Sciatic nerve (tissue), 2 donors: ENCODE results near the gene TMC3. TPM values are rescaled to one million over a fixed set of nuclear protein-coding genes. Genes with fewer than 3 reads are reported as not detected.
"Not testable (repeated sequence)": the region's sequence is repeated elsewhere in the genome, so short reads cannot be mapped to it uniquely, and the experiment has no call there.

Experiments
- ATAC-seq: fragments of 200-7000 bp; cut with Tn5 transposase; one replicate; pipeline ENCODE4 v1.9.1; 2020; ENCODE audit warnings: mild to moderate bottlenecking, moderate library complexity
- DNase-seq: peaks from one replicate; pipeline ENCODE4 v3.0.0-alpha.2; 2020; ENCODE audit warnings: low spot score
- intact Hi-C: fragments of 100-400 bp; cut with DNase I; formaldehyde crosslinking; loops from one replicate; pipeline ENCODE4 v1.14.2; 2022
- total RNA-seq: library from RNA; stranded (reverse); fragmentation: NEBNext Ultra II Directional; extraction: Animal tissue kit (Norgen Biotek cat#: 25700); gene quantifications from one replicate; pipeline ENCODE4 v1.2.1, GENCODE V29; 2021
- donor health status: DM: no; HTN: no; CAD: no.
- donor health status: DM: no; HTN: no; CAD: no.

The TMC3 gene
- total RNA-seq, 1 donor from 2014 or later, result 0.13 TPM

DNA sequence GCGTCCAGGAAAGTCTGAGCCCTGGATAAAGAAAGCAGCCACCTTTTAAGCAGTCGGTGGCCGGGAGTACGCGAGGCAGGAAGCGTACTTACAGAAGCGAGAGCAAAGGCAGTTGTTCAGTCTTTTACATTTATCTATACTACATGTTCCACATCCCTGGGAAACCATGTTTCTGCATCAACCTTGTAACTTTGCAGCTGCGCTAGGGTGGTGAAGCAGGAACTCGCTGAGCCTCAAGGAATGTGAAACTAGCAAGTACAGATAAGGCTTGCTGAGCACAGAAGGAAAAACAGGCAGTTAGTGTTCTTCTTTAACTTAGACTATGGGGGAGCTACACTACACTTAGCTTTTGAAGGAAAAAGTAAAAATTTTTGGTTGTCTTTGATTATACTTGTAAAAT, 42.9 kb downstream of the TMC3 start:
- intact Hi-C loops, DNase-seq, ATAC-seq: not testable (repeated sequence)

DNA sequence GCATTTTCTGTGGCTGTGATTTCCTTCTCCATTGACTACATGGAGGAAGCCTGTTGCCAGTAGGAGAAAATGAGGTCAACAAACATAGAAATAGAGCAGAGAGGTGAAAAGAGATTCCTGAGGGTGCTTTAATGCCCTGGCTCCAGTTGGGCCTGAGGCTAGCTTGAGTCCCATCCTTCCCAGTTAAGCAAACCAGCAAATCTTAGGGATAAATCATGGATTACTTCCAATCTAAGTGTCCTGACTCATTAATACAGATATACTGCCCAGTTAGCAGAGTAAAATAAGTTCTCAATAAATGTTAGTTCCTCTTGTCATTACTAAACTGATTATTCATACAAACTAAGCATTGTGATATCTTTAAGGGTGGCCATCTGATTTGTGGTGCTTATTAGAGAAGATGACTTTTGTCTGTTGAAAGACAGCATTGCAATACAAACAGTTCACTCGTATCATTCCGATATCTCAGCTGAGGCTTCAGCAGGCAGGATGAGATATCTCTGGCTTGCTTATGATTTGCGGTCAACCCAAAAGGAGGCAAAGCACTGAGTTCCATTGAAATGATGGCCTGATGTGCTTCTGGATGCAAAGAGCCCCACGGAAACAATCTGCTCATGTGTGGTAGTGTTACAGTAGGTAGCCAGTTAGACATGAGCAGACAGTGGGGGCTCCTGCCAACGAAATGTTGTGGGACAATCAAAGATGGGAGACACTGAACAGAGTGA, 43.5 kb downstream of the TMC3 start:
- ATAC-seq (no peak), DNase-seq (no peak)
- intact Hi-C loops, result no loop called here

DNA sequence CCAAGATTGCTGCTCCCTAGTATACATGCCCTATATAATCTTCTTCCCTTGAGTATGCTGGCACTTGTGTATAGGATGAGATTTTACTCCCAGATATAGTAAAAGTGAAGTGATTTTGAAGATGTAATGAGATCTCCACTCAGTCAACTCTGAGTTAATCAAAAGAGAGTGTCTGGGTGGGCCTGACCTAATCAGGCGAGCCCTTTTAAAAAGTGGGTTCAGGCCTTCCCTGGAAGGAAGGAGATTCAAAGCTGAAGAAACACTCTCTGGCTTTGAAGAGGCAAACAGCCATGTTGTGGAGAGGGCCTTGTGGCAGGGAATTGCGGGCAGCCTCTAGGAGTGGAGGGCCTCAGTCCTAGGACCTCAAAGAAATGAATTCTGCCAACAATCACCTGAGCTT, 44.6 kb downstream of the TMC3 start:
- DNase-seq, result no peak
- intact Hi-C loops, result no loop called here

DNA sequence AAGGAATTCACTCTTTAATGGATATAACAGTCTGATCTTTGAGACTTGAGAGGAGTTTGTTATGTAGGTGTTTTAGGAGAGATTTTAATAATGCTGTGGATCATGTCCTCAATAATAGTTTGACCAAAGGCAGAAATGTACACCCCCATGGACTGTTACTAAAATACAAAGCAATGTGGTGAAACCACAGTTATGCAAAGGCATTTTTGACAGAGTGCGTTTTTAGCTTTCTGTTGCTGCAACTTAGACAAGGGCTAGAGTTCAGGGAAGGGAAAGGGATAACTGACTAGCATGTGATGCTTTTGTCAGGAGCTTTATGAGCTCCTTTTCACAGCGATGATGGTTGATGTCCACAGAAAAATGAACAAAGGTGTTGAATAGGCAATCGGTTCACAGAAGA, 46.5 kb downstream of the TMC3 start:
- ATAC-seq (no peak), DNase-seq (no peak)
- intact Hi-C loops, result no loop called here

More for the DNA sequence above, 44.6 kb downstream of the TMC3 start:
- no peak for ATAC-seq

DNA sequence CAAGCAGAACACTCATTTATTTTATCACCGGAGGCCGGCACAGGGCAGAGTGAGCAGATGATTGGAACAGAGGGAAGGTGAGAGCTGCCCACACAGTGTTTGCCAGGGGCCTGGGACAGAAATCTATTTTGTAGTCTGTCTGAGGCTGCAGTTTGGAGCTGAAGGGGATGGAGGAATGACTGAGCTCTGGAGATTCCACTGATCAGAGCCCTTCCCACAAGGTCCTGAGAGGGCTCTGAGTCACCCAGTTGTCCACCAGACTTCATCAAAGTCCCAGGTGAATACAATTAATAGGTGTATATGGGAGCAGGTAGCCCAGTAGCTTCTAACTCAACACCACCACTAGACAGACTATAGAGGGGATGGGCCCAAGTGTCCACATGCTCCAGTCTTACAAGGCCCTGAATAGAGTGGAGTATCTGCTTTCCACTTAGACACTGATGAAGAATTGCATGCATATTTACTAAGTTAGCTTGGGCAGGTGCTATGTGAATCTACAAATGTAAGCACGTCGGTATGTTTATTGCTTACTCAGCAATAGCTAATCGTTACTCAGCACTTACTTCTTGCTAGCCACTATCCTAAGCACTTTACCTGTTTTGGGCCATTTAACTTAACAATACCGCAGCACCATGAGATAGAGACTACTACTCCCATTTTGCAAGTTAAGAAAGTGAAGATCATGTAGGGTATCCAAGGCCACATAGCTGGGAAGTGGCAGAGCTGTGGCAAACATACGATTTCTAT, 47.4 kb downstream of the TMC3 start:
- DNase-seq (no peak), ATAC-seq (no peak)
- intact Hi-C loops, result no loop called here

DNA sequence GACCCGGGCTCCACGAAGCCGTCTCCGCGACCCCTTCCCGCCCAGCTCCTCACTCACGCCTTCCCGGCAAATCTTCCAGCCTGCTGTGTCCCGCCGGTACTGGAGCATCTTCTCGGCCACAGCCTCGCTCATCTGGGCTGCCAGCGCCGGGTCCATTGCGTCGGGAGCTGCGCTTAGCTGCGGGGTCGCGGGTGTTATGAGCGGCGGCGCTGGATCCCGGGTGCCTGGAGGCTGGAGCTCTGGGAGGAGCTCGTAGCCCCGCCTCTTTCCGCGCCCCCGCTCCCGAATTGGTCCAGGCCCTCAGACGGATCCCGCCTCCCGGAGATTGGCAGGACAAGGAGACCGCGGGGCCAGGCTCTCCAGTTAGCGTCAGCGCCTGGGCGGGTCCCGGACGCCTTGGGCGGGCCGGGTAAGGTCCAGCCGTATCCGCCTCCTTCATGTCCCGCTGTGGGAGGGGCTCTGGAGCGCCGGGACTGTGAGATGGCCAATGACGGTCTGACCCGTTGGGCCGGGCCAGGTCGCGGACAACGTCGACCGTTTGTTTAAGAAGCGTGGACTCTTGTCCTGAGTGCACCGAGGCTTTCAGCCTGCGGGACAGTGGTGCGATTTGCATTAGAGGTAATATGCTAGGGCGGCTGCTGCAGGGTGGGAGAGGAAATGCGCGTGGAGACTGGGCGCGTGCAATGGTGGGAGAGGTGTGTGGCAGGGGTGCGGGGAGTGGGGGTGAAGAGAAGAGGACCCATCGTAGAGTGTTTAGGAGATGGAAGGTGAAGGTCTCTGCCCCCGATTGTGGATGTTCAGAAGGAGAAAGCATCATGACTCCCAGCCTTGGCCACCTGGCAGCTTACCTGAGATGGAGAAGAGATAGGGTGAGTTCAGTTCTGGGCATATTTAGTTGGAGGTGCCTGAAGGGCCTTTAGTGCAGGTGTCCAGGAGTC, 49.8 kb downstream of the TMC3 start, which contains the start of gene STARD5:
Gene STARD5 (minus strand): TSS at position 198 of the 938 bp plus-strand sequence. CDS start 42 bp downstream, at position 156.
- intact Hi-C loops, result no loop called here
- DNase-seq, result peak; percentile 99
- ATAC-seq, result peak; percentile 100

DNA sequence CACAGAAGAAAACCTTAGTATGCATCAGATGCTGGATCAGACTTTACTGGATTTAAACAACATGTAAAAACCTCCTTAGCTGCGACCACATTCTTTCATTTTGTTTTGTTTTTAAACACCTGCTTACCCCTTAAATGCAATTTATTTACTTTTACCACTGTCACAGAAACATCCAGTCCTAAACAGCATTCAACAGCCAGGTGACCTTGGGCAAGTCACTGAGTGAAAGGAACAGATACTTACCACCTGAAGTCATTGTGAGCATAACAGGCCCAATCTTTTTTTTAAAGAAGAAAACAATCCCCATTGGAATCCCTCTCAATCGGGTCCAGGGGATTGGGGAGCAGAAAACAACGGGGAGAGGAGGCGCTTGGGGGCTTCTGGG, 50.5 kb downstream of the TMC3 start:
- intact Hi-C loops, result no loop called here
- DNase-seq (no peak), ATAC-seq (peak; percentile 4)

DNA sequence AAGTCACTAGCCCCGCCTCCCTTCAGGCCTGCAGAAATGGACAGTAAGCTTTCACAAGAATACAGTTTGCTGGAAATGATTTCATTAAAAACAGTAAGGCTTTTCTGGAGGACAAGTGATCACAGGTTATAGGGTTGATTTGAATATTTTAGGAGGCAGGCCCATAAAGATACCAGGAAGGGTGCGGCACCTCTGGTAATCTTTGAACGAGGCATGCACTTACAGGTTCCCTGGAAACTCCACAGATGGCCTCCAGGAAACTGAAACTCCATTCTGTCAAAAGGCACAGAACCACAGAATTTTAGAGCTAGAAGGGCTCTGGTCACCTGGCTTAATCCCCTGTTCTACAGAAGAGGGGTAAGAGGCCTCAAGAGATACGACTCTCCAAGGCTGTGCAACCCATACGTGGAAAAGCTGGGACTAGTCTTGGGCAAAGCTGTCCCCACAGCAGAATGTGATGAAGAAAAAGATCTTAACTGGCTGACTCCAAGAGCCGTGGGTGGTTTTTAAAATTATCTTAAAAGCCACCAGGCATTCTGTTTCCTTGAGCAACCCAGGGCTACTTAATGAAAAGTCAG, 51.2 kb downstream of the TMC3 start:
- intact Hi-C loops, result no loop called here
- ATAC-seq (no peak), DNase-seq (no peak)

DNA sequence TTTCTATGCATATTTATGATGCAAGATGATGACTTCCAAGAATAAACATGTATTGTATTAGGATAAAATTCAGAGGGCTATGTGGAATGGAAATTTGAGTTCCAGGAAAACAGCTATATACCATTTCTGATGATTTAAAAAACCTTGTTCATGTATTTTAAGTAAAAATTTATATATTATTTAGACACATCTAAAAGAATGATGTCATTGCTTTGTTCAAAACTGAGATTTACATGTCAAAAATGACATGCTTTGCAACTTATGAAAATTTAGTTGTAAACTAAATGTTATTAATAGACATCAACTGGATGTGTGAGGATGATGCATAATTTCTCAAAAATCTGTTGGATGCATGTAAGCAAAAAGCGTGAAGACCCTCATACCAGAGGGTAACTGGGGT, 52.3 kb downstream of the TMC3 start:
- ATAC-seq (no peak), DNase-seq (no peak)
- intact Hi-C loops, result no loop called here

DNA sequence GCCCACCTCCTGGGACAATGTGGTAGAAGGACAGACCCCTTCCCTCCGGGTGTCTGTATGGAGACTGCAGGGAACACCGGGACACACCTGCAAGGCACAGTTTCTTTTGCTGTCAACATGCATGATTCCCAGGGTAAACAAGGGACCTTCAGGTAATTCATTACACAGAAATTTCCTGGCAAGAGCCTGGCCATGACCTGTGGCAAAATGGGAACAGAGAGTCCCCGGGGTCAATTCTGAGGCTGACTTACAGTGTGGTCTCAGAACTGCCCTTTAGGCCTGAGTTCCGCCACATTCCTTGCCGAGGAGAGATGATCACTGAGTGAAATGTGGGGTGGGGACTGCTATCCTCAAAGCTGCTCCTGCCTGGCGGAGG, 56.4 kb downstream of the TMC3 start:
- intact Hi-C loops, result no loop called here
- DNase-seq (no peak), ATAC-seq (no peak)

DNA sequence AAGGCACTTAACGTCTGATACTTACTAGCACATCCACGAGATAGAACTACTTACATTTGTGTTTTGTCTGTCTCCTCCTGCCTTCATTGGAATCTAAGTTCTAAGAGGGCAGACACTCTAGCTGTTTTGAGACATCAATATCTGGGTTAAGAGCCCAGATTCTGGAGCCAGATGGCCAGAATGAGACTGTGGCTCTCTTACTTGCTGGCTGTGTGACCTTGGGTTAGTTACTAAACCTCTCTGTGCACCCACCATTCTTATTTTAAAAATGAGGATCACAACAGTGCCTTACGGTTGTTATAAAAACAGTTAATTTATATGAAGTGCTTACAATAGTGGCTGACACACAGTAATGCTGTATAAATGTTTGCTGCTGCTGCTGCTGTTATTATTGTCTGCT, 57.7 kb downstream of the TMC3 start:
- intact Hi-C loops, result no loop called here
- no peak for ATAC-seq
- no peak for DNase-seq

DNA sequence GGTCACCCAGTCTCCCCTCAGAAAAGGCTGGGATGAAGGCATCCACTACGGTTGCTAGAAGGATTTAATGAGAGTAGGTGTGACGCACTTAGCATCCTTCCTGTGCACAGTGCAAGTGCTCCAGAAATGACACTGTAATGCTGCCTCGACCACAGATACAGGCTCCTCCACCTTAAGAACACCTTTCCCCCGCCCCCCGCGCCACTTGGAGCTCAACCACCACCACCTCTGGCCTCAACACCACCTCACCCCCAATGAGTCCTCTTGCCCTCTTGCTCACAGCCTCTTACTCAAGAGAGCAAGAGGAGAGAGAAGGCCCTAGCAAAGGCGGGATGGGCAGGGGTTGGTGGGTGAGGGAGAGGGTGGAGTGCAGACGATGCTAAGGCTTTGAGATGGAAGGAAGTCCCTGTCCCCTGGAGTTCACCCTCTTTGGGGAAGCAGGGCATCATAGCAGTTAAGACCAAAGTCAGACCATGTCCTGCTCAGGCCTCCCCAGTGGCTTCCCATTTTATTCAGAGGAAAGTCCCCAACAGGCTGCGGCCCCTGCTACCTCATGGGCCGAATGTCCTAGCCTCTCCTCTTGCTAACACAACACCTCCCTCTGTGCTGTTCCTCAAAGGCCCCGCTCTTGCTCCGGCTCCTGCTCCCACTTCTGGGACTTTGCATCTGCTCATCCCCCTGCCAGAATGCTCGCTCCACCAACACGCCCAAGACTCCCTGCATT, 58.4 kb downstream of the TMC3 start:
- no peak for ATAC-seq
- no peak for DNase-seq
- intact Hi-C loops, result no loop called here

DNA sequence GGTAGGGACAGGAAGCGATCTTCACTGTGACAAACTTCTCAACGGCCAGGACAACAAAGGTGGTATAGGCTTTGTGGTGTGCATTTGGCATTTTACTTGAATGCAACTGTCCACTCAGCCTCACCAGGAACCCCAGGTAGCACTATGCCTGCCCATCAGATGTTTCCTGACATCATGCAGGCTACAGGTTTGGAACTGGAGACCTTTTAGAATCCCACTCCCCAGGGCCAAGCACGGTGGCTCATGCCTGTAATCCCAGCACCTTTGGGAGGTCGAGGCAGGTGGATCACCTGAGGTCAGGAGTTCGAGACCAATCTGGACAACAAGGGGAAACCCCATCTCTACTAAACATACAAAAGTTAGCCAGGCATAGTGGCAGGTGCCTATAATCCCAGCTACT, 59.6 kb downstream of the TMC3 start:
- ATAC-seq (no peak), DNase-seq (no peak)
- intact Hi-C loops, result no loop called here

DNA sequence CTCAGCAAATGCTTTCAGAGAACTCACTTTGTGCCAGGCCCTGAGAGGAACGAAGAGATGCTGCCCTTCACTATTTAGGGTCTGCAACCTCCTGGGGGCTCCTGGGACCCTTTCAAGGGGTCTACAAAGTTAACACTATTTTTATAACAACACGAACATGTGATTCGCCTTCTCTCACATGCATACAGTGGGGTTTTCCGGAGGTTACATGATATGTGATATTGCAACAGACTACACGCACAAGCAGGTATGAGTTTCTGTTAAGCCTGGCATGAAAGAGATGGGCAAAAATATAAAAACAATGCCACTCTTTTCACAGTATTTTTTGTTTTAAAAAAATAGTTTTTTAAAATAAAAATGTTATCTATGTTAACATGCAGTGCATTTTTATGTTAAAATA, 60.3 kb downstream of the TMC3 start:
- intact Hi-C loops, result no loop called here
- DNase-seq (no peak), ATAC-seq (no peak)

DNA sequence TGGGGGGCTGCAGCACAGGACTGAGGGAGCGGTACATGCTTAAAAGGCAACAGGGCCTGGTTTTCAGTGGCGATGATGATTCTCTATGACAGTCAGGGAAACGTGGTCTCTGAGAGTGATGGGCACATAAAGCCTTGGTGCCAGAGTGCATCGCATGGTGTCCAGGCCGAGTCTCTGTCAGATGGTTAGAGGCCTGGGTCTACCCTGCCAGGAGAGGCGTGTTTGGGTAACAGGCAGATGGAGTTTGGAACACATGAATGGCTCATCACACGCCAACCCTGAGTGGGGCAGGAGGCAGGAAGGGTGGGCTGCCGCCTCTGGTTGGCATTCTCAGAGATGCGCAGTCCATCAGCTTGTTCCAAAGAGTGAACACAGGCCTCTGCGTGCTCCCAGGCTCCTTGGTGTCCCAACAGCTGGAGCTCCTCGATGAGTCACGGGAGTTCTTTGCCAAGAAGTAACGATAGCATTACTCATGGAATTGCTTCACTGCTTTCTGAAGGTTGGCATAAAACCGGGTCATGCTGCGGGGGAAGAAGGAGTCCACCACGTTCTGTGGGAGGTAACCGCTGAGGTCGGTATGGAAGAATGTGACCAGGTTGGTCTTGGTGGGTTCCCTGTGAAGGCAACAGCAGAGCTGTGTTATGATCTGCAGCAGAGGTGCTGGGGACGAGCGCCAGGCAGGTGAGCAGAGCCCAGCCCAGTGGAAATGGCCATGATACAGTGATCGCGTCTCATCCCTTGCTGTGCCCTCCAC, 61.0 kb downstream of the TMC3 start:
- intact Hi-C loops, result no loop called here
- DNase-seq, result peak; percentile 75
- ATAC-seq, result peak; percentile 88

DNA sequence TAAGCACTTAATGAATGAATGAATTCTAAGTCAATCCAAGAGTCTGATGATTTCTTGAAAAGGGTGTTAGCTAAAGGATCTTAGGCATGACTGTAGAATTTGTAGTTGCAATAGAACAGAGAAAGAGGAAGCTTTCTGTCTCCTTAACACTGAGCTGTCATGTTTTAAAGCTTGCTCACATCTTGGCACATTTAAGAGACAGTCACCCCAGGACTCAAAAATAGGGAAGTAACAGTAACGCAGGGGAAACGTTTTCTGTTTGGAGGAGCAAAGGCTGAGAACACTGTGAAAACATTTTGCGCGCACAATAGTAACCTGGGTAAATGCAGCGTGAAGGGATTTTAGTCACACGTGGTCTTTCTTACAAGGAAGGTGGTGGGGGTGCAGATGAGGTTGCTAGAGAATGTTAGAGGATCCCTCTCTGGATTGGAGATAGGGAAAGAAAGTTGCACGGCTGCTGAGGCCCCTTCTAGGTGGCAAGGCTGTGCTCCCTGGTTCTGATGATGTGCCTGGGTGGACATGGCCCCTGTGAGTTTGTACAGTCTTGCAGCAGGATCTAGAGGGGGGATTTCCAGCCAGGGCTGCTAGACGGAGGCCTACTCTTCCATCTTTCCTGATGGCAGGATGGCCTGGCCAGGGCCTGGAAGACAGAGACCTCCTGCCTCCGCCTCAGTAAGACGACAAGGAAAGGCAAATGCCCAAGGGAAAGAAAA, 62.1 kb downstream of the TMC3 start:
- intact Hi-C loops, result no loop called here
- ATAC-seq, result peak; percentile 47
- DNase-seq, result no peak

DNA sequence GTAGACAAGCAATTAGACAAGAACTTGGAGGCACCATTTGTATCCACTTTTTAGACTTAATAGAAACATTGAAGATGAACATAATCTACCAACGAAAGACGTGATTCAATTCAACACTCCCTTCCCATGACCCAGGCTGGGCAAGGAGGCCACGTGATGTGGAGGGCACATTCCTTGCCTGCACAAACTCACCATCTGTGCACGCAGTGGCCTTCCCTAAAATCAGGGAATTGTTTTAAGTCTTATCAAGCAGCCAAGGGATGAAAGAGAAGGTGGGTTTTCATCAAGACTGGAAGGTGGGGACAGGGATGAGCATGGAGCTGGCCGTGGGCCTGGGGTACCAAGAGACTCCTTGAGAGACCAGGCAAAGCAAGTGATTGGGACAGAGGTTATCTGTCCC, 63.5 kb downstream of the TMC3 start:
- intact Hi-C loops, result no loop called here
- DNase-seq, result no peak
- ATAC-seq, result no peak
